ENCODE results near the gene DCDC1. TPM values are rescaled to one million over a fixed set of nuclear protein-coding genes. Genes with fewer than 3 reads are reported as not detected.

DCDC1 gene
- total RNA-seq, 1 experiment from 2014 or later, result 0.31 TPM

- peak; percentile 34 for DNase-seq (ENCODE audit: low spot score)
Observed at GRCh38 chr11:31233425-31233824, 136.1 kb downstream of the DCDC1 start.

GRCh38 chr11:31231601-31232000 is 137.9 kb downstream of the DCDC1 start:
- no peak for DNase-seq (ENCODE audit: low spot score)

- no peak for DNase-seq (ENCODE audit: low spot score)
Observed at GRCh38 chr11:31218847-31219246, 150.7 kb downstream of the DCDC1 start.

- no peak for DNase-seq (ENCODE audit: low spot score)
Observed at GRCh38 chr11:31214372-31214771, 155.2 kb downstream of the DCDC1 start.

- no peak for DNase-seq (ENCODE audit: low spot score)
Observed at GRCh38 chr11:31199378-31199777, 170.2 kb downstream of the DCDC1 start.

- no peak for DNase-seq (ENCODE audit: low spot score)
Observed at GRCh38 chr11:31173926-31174680, 195.4 kb downstream of the DCDC1 start.

- DNase-seq (ENCODE audit: low spot score), result peak; percentile 10
Observed at GRCh38 chr11:31160504-31161422, 208.8 kb downstream of the DCDC1 start.

- DNase-seq (ENCODE audit: low spot score), result no peak
Observed at GRCh38 chr11:31150841-31151240, 218.7 kb downstream of the DCDC1 start.

- DNase-seq (ENCODE audit: low spot score), result no peak
Observed at GRCh38 chr11:31150011-31150410, 219.5 kb downstream of the DCDC1 start.

- no peak for DNase-seq (ENCODE audit: low spot score)
Observed at GRCh38 chr11:31141789-31142188, 227.8 kb downstream of the DCDC1 start.

- DNase-seq (ENCODE audit: low spot score), result no peak
Observed at GRCh38 chr11:31139479-31139878, 230.1 kb downstream of the DCDC1 start.

GRCh38 chr11:31132531-31133421 is 236.8 kb downstream of the DCDC1 start:
- DNase-seq (ENCODE audit: low spot score), result no peak

- DNase-seq (ENCODE audit: low spot score), result no peak
Observed at GRCh38 chr11:31131760-31132159, 237.8 kb downstream of the DCDC1 start.

GRCh38 chr11:31127290-31127689 is 242.2 kb downstream of the DCDC1 start:
- no peak for DNase-seq (ENCODE audit: low spot score)

- DNase-seq (ENCODE audit: low spot score), result no peak
Observed at GRCh38 chr11:31120428-31120827, 249.1 kb downstream of the DCDC1 start.

- no peak for DNase-seq (ENCODE audit: low spot score)
Observed at GRCh38 chr11:31118566-31118965, 251.0 kb downstream of the DCDC1 start.

GRCh38 chr11:31117038-31117437 is 252.5 kb downstream of the DCDC1 start:
- DNase-seq (ENCODE audit: low spot score), result no peak

GRCh38 chr11:31114442-31114841 is 255.1 kb downstream of the DCDC1 start:
- DNase-seq (ENCODE audit: low spot score), result no peak

- DNase-seq (ENCODE audit: low spot score), result no peak
Observed at GRCh38 chr11:31110830-31111229, 258.7 kb downstream of the DCDC1 start.

GRCh38 chr11:31109446-31109845 is 260.1 kb downstream of the DCDC1 start:
- DNase-seq (ENCODE audit: low spot score), result no peak

- DNase-seq (ENCODE audit: low spot score), result no peak
Observed at GRCh38 chr11:31107649-31108048, 261.9 kb downstream of the DCDC1 start.
